H9 (cell line): ENCODE results near the gene CTIF. TPM values are rescaled to one million over a fixed set of nuclear protein-coding genes. Genes with fewer than 3 reads are reported as not detected.

Experiments
- DNase-seq: peaks from one replicate; pipeline ENCODE4 v3.0.0-alpha.2; 2017
- H2AFZ ChIP-seq: one replicate; pipeline ENCODE4 v1.6.1; 2013; ENCODE audit warnings: mild to moderate bottlenecking, low read length, control low read depth, moderate library complexity
- H2AK5ac ChIP-seq: 2 replicates; pipeline ENCODE4 v1.6.1; 2013; ENCODE audit warnings: low read length, control low read depth, mixed read lengths; ENCODE audit not compliant: insufficient read length
- H2BK120ac ChIP-seq: one replicate; pipeline ENCODE4 v1.6.1; 2013; ENCODE audit warnings: low read depth, mild to moderate bottlenecking, low read length, control low read depth, inconsistent platforms; ENCODE audit not compliant: poor library complexity, severe bottlenecking
- H2BK12ac ChIP-seq: 2 replicates; pipeline ENCODE4 v1.6.1; 2013; ENCODE audit warnings: low read length, control low read depth, mixed read lengths, low read depth; ENCODE audit not compliant: insufficient read length
- H2BK15ac ChIP-seq: 2 replicates; pipeline ENCODE4 v1.6.1; 2013; ENCODE audit warnings: low read depth, low read length, control low read depth
- H2BK20ac ChIP-seq: one replicate; pipeline ENCODE4 v1.6.1; 2013; ENCODE audit warnings: low read depth, mild to moderate bottlenecking, low read length, control low read depth, inconsistent platforms; ENCODE audit not compliant: poor library complexity, severe bottlenecking
- H2BK5ac ChIP-seq: 2 replicates; pipeline ENCODE4 v1.6.1; 2013; ENCODE audit warnings: low read length, control low read depth, mixed read lengths; ENCODE audit not compliant: insufficient read length
- H3K14ac ChIP-seq: 2 replicates; pipeline ENCODE4 v1.6.1; 2013; ENCODE audit warnings: low read length, control low read depth; ENCODE audit not compliant: insufficient read depth
- H3K18ac ChIP-seq: 2 replicates; pipeline ENCODE4 v1.6.1; 2013; ENCODE audit warnings: low read depth, mild to moderate bottlenecking, mixed read lengths, low read length, control low read depth; ENCODE audit not compliant: insufficient read length
- H3K23ac ChIP-seq: 2 replicates; pipeline ENCODE4 v1.6.1; 2013; ENCODE audit warnings: low read length, control low read depth, mixed read lengths, low read depth; ENCODE audit not compliant: insufficient read length
- H3K23me2 ChIP-seq: 2 replicates; pipeline ENCODE4 v1.6.1; 2013; ENCODE audit warnings: low read depth, mild to moderate bottlenecking, mixed read lengths, low read length, control low read depth; ENCODE audit not compliant: insufficient read length, poor library complexity, severe bottlenecking
- H3K27ac ChIP-seq: 2 replicates; pipeline ENCODE4 v1.5.1; 2013; ENCODE audit warnings: low read length, control low read depth, mixed read lengths, low read depth; ENCODE audit not compliant: insufficient read length
- H3K27me3 ChIP-seq: 2 replicates; pipeline ENCODE4 v1.6.1; 2013; ENCODE audit warnings: low read length, control low read depth, inconsistent platforms; ENCODE audit not compliant: insufficient read depth
- H3K4ac ChIP-seq: 2 replicates; pipeline ENCODE4 v1.6.1; 2013; ENCODE audit warnings: low read depth, mild to moderate bottlenecking, control low read depth, inconsistent platforms, low read length, moderate library complexity
- H3K4me1 ChIP-seq: 2 replicates; pipeline ENCODE4 v1.6.1; 2013; ENCODE audit warnings: low read length, control low read depth, inconsistent platforms; ENCODE audit not compliant: insufficient read depth
- H3K4me2 ChIP-seq: 2 replicates; pipeline ENCODE4 v1.6.1; 2013; ENCODE audit warnings: low read length, control low read depth, mixed read lengths; ENCODE audit not compliant: insufficient read length, insufficient read depth
- H3K56ac ChIP-seq: 2 replicates; pipeline ENCODE4 v1.6.1; 2013; ENCODE audit warnings: low read depth, mild to moderate bottlenecking, mixed read lengths, low read length, control low read depth; ENCODE audit not compliant: insufficient read length
- H3K79me1 ChIP-seq: 2 replicates; pipeline ENCODE4 v1.6.1; 2013; ENCODE audit warnings: low read depth, mild to moderate bottlenecking, moderate library complexity, low read length, control low read depth, inconsistent platforms; ENCODE audit not compliant: insufficient read depth, poor library complexity, severe bottlenecking
- H3K79me2 ChIP-seq: 2 replicates; pipeline ENCODE4 v1.6.1; 2013; ENCODE audit warnings: low read length, control low read depth, inconsistent platforms; ENCODE audit not compliant: insufficient read depth
- H3K9ac ChIP-seq: 2 replicates; pipeline ENCODE4 v1.6.1; 2013; ENCODE audit warnings: low read length, control low read depth, mixed read lengths; ENCODE audit not compliant: insufficient read length; ENCODE audit errors: extremely low read depth
- H3K9me3 ChIP-seq: one replicate; pipeline ENCODE4 v1.6.1; 2013; ENCODE audit warnings: low read depth, low read length, inconsistent platforms; ENCODE audit not compliant: control insufficient read depth
- H3T11ph ChIP-seq: one replicate; pipeline ENCODE4 v1.6.1; 2013; ENCODE audit warnings: mild to moderate bottlenecking, low read length, control low read depth, inconsistent platforms
- H4K20me1 ChIP-seq: one replicate; pipeline ENCODE4 v1.6.1; 2013; ENCODE audit not compliant: control insufficient read depth, insufficient read length, insufficient read depth
- H4K5ac ChIP-seq: 2 replicates; pipeline ENCODE4 v1.6.1; 2013; ENCODE audit warnings: low read depth, mild to moderate bottlenecking, mixed read lengths, low read length, control low read depth; ENCODE audit not compliant: insufficient read length
- H4K8ac ChIP-seq: replicated peaks from 2 replicates; pipeline ENCODE4 v1.6.1; 2013; ENCODE audit warnings: low read length, control low read depth, mixed read lengths, low read depth; ENCODE audit not compliant: insufficient read length
- H4K91ac ChIP-seq: 2 replicates; pipeline ENCODE4 v1.6.1; 2013; ENCODE audit warnings: low read depth, mild to moderate bottlenecking, moderate library complexity, mixed read lengths, low read length, control low read depth; ENCODE audit not compliant: insufficient read length
- H3K27ac Mint-ChIP-seq, 3 experiments: 2 replicates in 2 of 3; 3 replicates in 1 of 3; pipeline ENCODE4 v1.8.0; 2020 to 2021; ENCODE audit warnings: mixed read lengths in 3 of 3, mild to moderate bottlenecking in 1 of 3, moderate library complexity in 1 of 3
- H3K27me3 Mint-ChIP-seq: 2 replicates; pipeline ENCODE4 v1.8.0; 2021; ENCODE audit warnings: low read depth, mild to moderate bottlenecking, moderate library complexity, mixed read lengths
- H3K36me3 Mint-ChIP-seq, 3 experiments: 2 replicates in 2 of 3; 3 replicates in 1 of 3; pipeline ENCODE4 v1.8.0; 2020 to 2021; ENCODE audit warnings: low read depth in 3 of 3, mixed read lengths in 3 of 3; ENCODE audit not compliant: insufficient read depth in 1 of 3
- H3K4me1 Mint-ChIP-seq, 2 experiments: 2 replicates each; pipeline ENCODE4 v1.8.0; 2020; ENCODE audit warnings: mixed read lengths in 2 of 2
- H3K4me3 Mint-ChIP-seq, 2 experiments: 2 replicates in 1 of 2; 3 replicates in 1 of 2; pipeline ENCODE4 v1.8.0; 2020 to 2021; ENCODE audit warnings: mild to moderate bottlenecking in 2 of 2, mixed read lengths in 2 of 2, moderate library complexity in 1 of 2
- H3K9me3 Mint-ChIP-seq, 2 experiments: 2 replicates in 1 of 2; 3 replicates in 1 of 2; pipeline ENCODE4 v1.8.0; 2020; ENCODE audit warnings: mild to moderate bottlenecking in 2 of 2, mixed read lengths in 2 of 2, moderate library complexity in 1 of 2
- WGBS: extraction: QIAGEN DNeasy Blood & Tissue Kit; methylation state at CpG from one replicate; pipeline ENCODE4 v1.1.7; 2013; ENCODE audit warnings: missing lambda C conversion rate, low lambda C conversion rate, mixed read lengths; ENCODE audit not compliant: insufficient read length; ENCODE audit errors: extremely low coverage; 5-methylcytosine and 5-hydroxymethylcytosine counted together
- total RNA-seq: library from RNA; stranded (reverse); gene quantifications from 2 replicates; pipeline ENCODE4 v1.2.1, GENCODE V29; 2021
- TF ChIP-seq, protein P1 (sequence below): fragments of 200-600 bp; sonication (generic); conservative IDR thresholded peaks from 3 replicates; pipeline ENCODE4 v1.8.0; 2021; ENCODE audit warnings: antibody characterized with exemption, mild to moderate bottlenecking

Gene CTIF
- total RNA-seq, 1 experiment from 2014 or later, result 15.8 TPM

DNA sequence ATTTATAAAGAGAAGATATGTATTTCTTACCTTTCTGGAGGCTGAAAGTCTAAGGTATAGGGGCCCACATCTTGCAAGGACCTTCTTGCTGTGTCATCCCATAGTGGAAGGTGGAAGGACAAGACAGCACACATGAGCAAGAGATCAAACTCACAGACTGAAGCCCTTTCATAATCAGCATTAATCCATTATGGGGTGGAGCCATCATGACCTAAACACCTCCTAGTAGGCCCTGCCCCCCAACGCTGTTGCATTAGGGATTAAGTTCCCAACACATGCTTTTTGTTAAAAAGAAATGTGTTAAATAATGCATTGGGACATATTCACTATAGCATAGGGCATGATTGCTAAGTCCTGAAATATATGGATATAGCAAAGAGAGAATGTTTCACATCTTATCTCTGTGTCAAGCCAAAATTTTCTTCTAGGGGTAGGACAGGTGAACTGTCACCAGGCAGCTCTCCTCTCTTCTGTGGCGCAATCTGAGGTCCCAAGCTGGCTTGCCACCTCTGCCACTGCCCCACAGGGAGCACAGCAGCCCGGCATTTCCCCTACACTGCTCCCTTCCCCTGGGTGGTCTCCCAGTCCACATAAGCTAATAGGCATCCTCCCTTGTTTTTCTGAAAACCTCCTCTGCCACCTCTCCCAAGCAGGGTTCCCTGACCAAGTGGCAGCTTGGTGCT, 8.3 kb upstream of the CTIF start:
- H3K4ac ChIP-seq, result no peak overlapping the region
- no peaks in the 10 kb centered on the region for H3K79me1 ChIP-seq
- TF ChIP-seq, protein P1, sequence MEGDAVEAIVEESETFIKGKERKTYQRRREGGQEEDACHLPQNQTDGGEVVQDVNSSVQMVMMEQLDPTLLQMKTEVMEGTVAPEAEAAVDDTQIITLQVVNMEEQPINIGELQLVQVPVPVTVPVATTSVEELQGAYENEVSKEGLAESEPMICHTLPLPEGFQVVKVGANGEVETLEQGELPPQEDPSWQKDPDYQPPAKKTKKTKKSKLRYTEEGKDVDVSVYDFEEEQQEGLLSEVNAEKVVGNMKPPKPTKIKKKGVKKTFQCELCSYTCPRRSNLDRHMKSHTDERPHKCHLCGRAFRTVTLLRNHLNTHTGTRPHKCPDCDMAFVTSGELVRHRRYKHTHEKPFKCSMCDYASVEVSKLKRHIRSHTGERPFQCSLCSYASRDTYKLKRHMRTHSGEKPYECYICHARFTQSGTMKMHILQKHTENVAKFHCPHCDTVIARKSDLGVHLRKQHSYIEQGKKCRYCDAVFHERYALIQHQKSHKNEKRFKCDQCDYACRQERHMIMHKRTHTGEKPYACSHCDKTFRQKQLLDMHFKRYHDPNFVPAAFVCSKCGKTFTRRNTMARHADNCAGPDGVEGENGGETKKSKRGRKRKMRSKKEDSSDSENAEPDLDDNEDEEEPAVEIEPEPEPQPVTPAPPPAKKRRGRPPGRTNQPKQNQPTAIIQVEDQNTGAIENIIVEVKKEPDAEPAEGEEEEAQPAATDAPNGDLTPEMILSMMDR, result no peak
- no peaks in the 10 kb centered on the region for H3K79me2 ChIP-seq
- no peak overlapping the region for H3K9ac ChIP-seq
- H2BK12ac ChIP-seq, result no peak overlapping the region
- H3K56ac ChIP-seq, result no peak overlapping the region
- no peak overlapping the region for H3K27ac ChIP-seq
- H2AK5ac ChIP-seq, result no peak overlapping the region
- no peak overlapping the region for H3K23ac ChIP-seq
- H2BK15ac ChIP-seq, result no peak overlapping the region
- no peak overlapping the region for H4K91ac ChIP-seq
- no CpG with 5 or more reads among the region's 3 CpGs for WGBS
- no peak overlapping the region for H2BK20ac ChIP-seq
- no peak overlapping the region for H2BK5ac ChIP-seq
- Mint-ChIP-seq H3K27me3 (peaks cover 15% of the 10 kb centered on the region), H3K36me3 (no peaks in the 10 kb centered on the region), H3K4me3 (no peak overlapping the region), H3K4me1 (peaks cover 9 to 13% of the 10 kb centered on the region in 2 experiments), H3K27ac (no peak overlapping the region), H3K9me3 (no peaks in the 10 kb centered on the region)
- H3K27me3 ChIP-seq, result no peaks in the 10 kb centered on the region
- no peaks in the 10 kb centered on the region for H3K9me3 ChIP-seq
- H3K4me2 ChIP-seq, result no peak overlapping the region
- H2BK120ac ChIP-seq, result no peak overlapping the region
- no peaks in the 10 kb centered on the region for H4K20me1 ChIP-seq
- no peak overlapping the region for H3K14ac ChIP-seq
- peak; percentile 12 for DNase-seq
- no peak overlapping the region for H3T11ph ChIP-seq
- no peaks in the 10 kb centered on the region for H3K4me1 ChIP-seq
- no peak overlapping the region for H4K8ac ChIP-seq
- no peak overlapping the region for H4K5ac ChIP-seq
- H3K23me2 ChIP-seq, result no peaks in the 10 kb centered on the region
- no peak overlapping the region for H3K18ac ChIP-seq
- no peak overlapping the region for H2AFZ ChIP-seq
